Stomach (tissue), 4 donors: ENCODE measurements around the gene TRIM29.

Source experiments
- CTCF ChIP-seq, 7 experiments: fragments of 450-650 bp in 4 of 7; fragments of 200-600 bp in 3 of 7; sonication (generic) in 3 of 7; IDR thresholded peaks; one replicate each; pipeline ENCODE4 v1.5.1; 2016 to 2019; ENCODE audit warnings: antibody characterized with exemption in 7 of 7, control low read depth in 2 of 7, mild to moderate bottlenecking in 1 of 7
- POLR2AphosphoS5 ChIP-seq, 3 donors: sonication (generic); formaldehyde crosslinking; IDR thresholded peaks; one replicate each; pipeline ENCODE4 v1.6.1; 2016; ENCODE audit warnings: antibody characterized with exemption in 3 of 3

GRCh38 chr11:120180551-120181232 is 42.8 kb upstream of the TRIM29 start:
- TF ChIP-seq CTCF (IDR thresholded peaks at IDR 0.05): no peak
- no peak for TF ChIP-seq POLR2AphosphoS5 (IDR thresholded peaks at IDR 0.05)
